SU-DHL-6 (cell line): ENCODE measurements around the gene KASH5.

ENCODE experiments used
- H2AFZ ChIP-seq: fragments of 200-600 bp; sonication (generic); 2 replicates; pipeline ENCODE4 v1.6.1; 2014; ENCODE audit warnings: low read depth, mild to moderate bottlenecking, moderate library complexity, mixed read lengths, antibody characterized with exemption, low read length; ENCODE audit not compliant: severe bottlenecking
- H3F3A ChIP-seq: fragments of 200-600 bp; shearing (Covaris generic); 2 replicates; pipeline ENCODE4 v1.6.0; 2016; ENCODE audit warnings: antibody characterized with exemption, mild to moderate bottlenecking; ENCODE audit not compliant: insufficient read depth
- H3K27ac ChIP-seq: fragments of 200-600 bp; sonication (generic); 2 replicates; pipeline ENCODE4 v1.5.1; 2016; ENCODE audit warnings: low read depth, mild to moderate bottlenecking, low read length, moderate library complexity, mixed read lengths
- H3K27me3 ChIP-seq: fragments of 200-600 bp; sonication (generic), shearing (Covaris generic); 2 replicates; pipeline ENCODE4 v1.6.0; 2014; ENCODE audit warnings: mild to moderate bottlenecking, low read length
- H3K36me3 ChIP-seq: fragments of 200-600 bp; sonication (generic); 2 replicates; pipeline ENCODE4 v1.6.1; 2014; ENCODE audit warnings: mild to moderate bottlenecking, low read length, mixed read lengths
- H3K4me2 ChIP-seq: fragments of 300-600, 200-600 bp; shearing (Covaris generic), sonication (generic); 2 replicates; pipeline ENCODE4 v1.6.0; 2014; ENCODE audit warnings: low read length, low read depth, mild to moderate bottlenecking; ENCODE audit not compliant: poor library complexity, severe bottlenecking
- H3K4me3 ChIP-seq: fragments of 200-600 bp; sonication (generic); 2 replicates; pipeline ENCODE4 v1.5.1; 2014; ENCODE audit warnings: antibody characterized with exemption, low read length, mild to moderate bottlenecking, mixed read lengths; ENCODE audit not compliant: insufficient read depth, poor library complexity, severe bottlenecking
- H3K79me2 ChIP-seq: fragments of 200-600 bp; sonication (generic); 2 replicates; pipeline ENCODE4 v1.6.1; 2014; ENCODE audit warnings: mild to moderate bottlenecking, low read length, moderate library complexity; ENCODE audit not compliant: insufficient read depth
- H3K9ac ChIP-seq: fragments of 200-600 bp; sonication (generic); 2 replicates; pipeline ENCODE4 v1.7.0; 2014; ENCODE audit warnings: mild to moderate bottlenecking, low read length
- H3K9me2 ChIP-seq: fragments of 200-600 bp; sonication (generic); replicated peaks from 2 replicates; pipeline ENCODE4 v1.6.1; 2014; ENCODE audit warnings: low read length; ENCODE audit not compliant: insufficient read depth
- H3K9me3 ChIP-seq: fragments of 200-600 bp; sonication (generic); 2 replicates; pipeline ENCODE4 v1.6.1; 2014; ENCODE audit warnings: low read length, mixed read lengths; ENCODE audit not compliant: insufficient read depth
- H4K20me1 ChIP-seq: fragments of 200-600 bp; sonication (generic); 2 replicates; pipeline ENCODE4 v1.6.1; 2014; ENCODE audit warnings: low read depth, mild to moderate bottlenecking, antibody characterized with exemption, low read length, moderate library complexity, mixed read lengths
- CTCF ChIP-seq: fragments of 200-600 bp; sonication (generic); IDR thresholded peaks from one replicate; pipeline ENCODE4 v1.5.1; 2017; ENCODE audit warnings: antibody characterized with exemption, mild to moderate bottlenecking, low read length, moderate library complexity; ENCODE audit not compliant: insufficient read depth, poor library complexity, severe bottlenecking
- EZH2phosphoT487 ChIP-seq: fragments of 200-600 bp; sonication (generic), shearing (Covaris generic); conservative IDR thresholded peaks from 2 replicates; pipeline ENCODE4 v1.6.1; 2018; ENCODE audit warnings: mild to moderate bottlenecking, antibody characterized with exemption, low read length, moderate library complexity, mixed read lengths

Gene KASH5

GRCh38 chr19:49425178-49425577 is 37.1 kb downstream of the KASH5 start, which contains the start of gene GFY:
TSS of gene GFY (plus strand) at chr19:49425388. CDS start at chr19:49426431, 1,043 bp downstream.
- Histone ChIP-seq H3K4me2 (no peak within 1 kb of the TSS), H3K36me3 (no peaks in the 10 kb centered on the region), H3K9me3 (no peaks in the 10 kb centered on the region), H3K9ac (no peak within 1 kb of the TSS), H3K9me2 (no peaks in the 10 kb centered on the region), H3K4me3 (no peak within 1 kb of the TSS), H4K20me1 (no peaks in the 10 kb centered on the region), H2AFZ (no peak within 1 kb of the TSS), H3K27me3 (no peaks in the 10 kb centered on the region), H3K79me2 (no peaks in the 10 kb centered on the region), H3K27ac (no peak within 1 kb of the TSS), H3F3A (no peaks in the 10 kb centered on the region)
- TF ChIP-seq EZH2phosphoT487, result no peak
- TF ChIP-seq CTCF, result no peak

GRCh38 chr19:49425922-49426592 is 38.0 kb downstream of the KASH5 start:
- Histone ChIP-seq H3K9me2 (no peaks in the 10 kb centered on the region), H3K27me3 (no peaks in the 10 kb centered on the region), H4K20me1 (no peaks in the 10 kb centered on the region), H3K27ac (no peak overlapping the region), H3K4me2 (no peak overlapping the region), H3K79me2 (no peaks in the 10 kb centered on the region), H3K9me3 (no peaks in the 10 kb centered on the region), H3K36me3 (no peaks in the 10 kb centered on the region), H3K4me3 (no peak overlapping the region), H3K9ac (no peak overlapping the region), H3F3A (no peaks in the 10 kb centered on the region), H2AFZ (no peak overlapping the region)
- no peak for TF ChIP-seq EZH2phosphoT487
- TF ChIP-seq CTCF, result no peak

- Histone ChIP-seq H3K4me3 (no peak overlapping the region), H3K27me3 (no peaks in the 10 kb centered on the region), H3K79me2 (no peaks in the 10 kb centered on the region), H3K4me2 (no peak overlapping the region), H3K9ac (no peak overlapping the region), H3F3A (no peaks in the 10 kb centered on the region), H3K9me2 (no peaks in the 10 kb centered on the region), H3K36me3 (no peaks in the 10 kb centered on the region), H3K27ac (no peak overlapping the region), H2AFZ (no peak overlapping the region), H4K20me1 (no peaks in the 10 kb centered on the region), H3K9me3 (no peaks in the 10 kb centered on the region)
- TF ChIP-seq CTCF (no peak), EZH2phosphoT487 (no peak)
These were observed 39.3 kb downstream of the KASH5 start for GRCh38 chr19:49427339-49427738.
